Epithelial cell of proximal tubule (primary cell): ENCODE measurements around the gene TSPAN18. TPM values are rescaled to one million over a fixed set of nuclear protein-coding genes. Genes with fewer than 3 reads are reported as not detected.

Experiments used
- DNase-seq: peaks from one replicate; pipeline ENCODE4 v3.0.0-alpha.2; 2011; ENCODE audit warnings: low read depth
- H3K4me3 ChIP-seq: 2 replicates; pipeline ENCODE4 v1.5.1; 2011; ENCODE audit warnings: low read depth, mild to moderate bottlenecking, low read length
- CTCF ChIP-seq: conservative IDR thresholded peaks from 2 replicates; pipeline ENCODE4 v1.5.1; 2012; ENCODE audit warnings: low read depth, mild to moderate bottlenecking, low read length
- total RNA-seq: library from RNA; depleted of rRNA; stranded (reverse); fragments of >200 nt; gene quantifications from 2 replicates; pipeline ENCODE4 v1.2.3, GENCODE V29; 2015

The TSPAN18 gene
- total RNA-seq, 1 donor from 2014 or later, result 1.6 TPM

GRCh38 chr11:44879432-44879831, 152.7 kb downstream of the TSPAN18 start:
- DNase-seq, result no peak
- TF ChIP-seq CTCF, result no peak
- H3K4me3 ChIP-seq, result no peak overlapping the region

GRCh38 chr11:44880511-44880910, 153.7 kb downstream of the TSPAN18 start:
- TF ChIP-seq CTCF, result no peak
- H3K4me3 ChIP-seq, result no peak overlapping the region

GRCh38 chr11:44880953-44881352, 154.2 kb downstream of the TSPAN18 start:
- no peak for TF ChIP-seq CTCF
- no peak for DNase-seq
- no peak overlapping the region for H3K4me3 ChIP-seq

More at GRCh38 chr11:44880511-44880910, 153.7 kb downstream of the TSPAN18 start:
- DNase-seq, result no peak

- no peak overlapping the region for H3K4me3 ChIP-seq
- no peak for DNase-seq
- no peak for TF ChIP-seq CTCF
Measured at GRCh38 chr11:44883277-44883676, 156.5 kb downstream of the TSPAN18 start.

- TF ChIP-seq CTCF, result no peak
- DNase-seq, result no peak
- H3K4me3 ChIP-seq, result no peak overlapping the region
Measured at GRCh38 chr11:44884056-44884455, 157.3 kb downstream of the TSPAN18 start.

- H3K4me3 ChIP-seq, result no peak overlapping the region
- no peak for TF ChIP-seq CTCF
- DNase-seq, result no peak
Measured at GRCh38 chr11:44885065-44885810, 158.5 kb downstream of the TSPAN18 start.
